Subcutaneous abdominal adipose tissue (tissue), 5 donors: ENCODE results near the gene CEP72.
"Not testable (repeated sequence)": the region's sequence is repeated elsewhere in the genome, so short reads cannot be mapped to it uniquely, and the experiment has no call there.

ENCODE experiments used
- H3K27ac ChIP-seq: one replicate; pipeline ENCODE4 v1.7.0; 2013; ENCODE audit warnings: low read depth, mild to moderate bottlenecking, inconsistent platforms, low read length, moderate library complexity
- H3K27me3 ChIP-seq, 5 donors: one replicate each; pipeline ENCODE4 v1.7.0; 2013; ENCODE audit warnings: low read length in 5 of 5, inconsistent platforms in 1 of 5; ENCODE audit not compliant: control insufficient read depth in 5 of 5, insufficient read depth in 4 of 5
- H3K36me3 ChIP-seq, 5 donors: one replicate each; pipeline ENCODE4 v1.7.0; 2013; ENCODE audit warnings: low read length in 5 of 5; ENCODE audit not compliant: control insufficient read depth in 5 of 5, insufficient read depth in 5 of 5
- H3K4me1 ChIP-seq, 5 donors: one replicate each; pipeline ENCODE4 v1.7.0; 2013; ENCODE audit warnings: low read length in 5 of 5, mild to moderate bottlenecking in 3 of 5, moderate library complexity in 1 of 5; ENCODE audit not compliant: control insufficient read depth in 5 of 5, insufficient read depth in 5 of 5
- H3K4me3 ChIP-seq, 5 donors: one replicate each; pipeline ENCODE4 v1.7.0; 2013; ENCODE audit warnings: low read length in 5 of 5, low read depth in 1 of 5
- H3K9ac ChIP-seq, 5 donors: one replicate each; pipeline ENCODE4 v1.7.0; 2013; ENCODE audit warnings: low read length in 5 of 5, mild to moderate bottlenecking in 4 of 5, moderate library complexity in 3 of 5
- H3K9me3 ChIP-seq, 5 donors: one replicate each; pipeline ENCODE4 v1.7.0; 2013; ENCODE audit warnings: low read length in 5 of 5; ENCODE audit not compliant: control insufficient read depth in 5 of 5
- donor health status: healthy.
- donor health status: healthy.
- donor health status: healthy.
- donor health status: healthy.
- donor health status: healthy.

CEP72 gene

GRCh38 chr5:579746-580366 is 32.3 kb upstream of the CEP72 start:
- peaks cover 9 to 22% (median 16%) of the 10 kb centered on the region in 5 donors for H3K9me3 ChIP-seq
- no peaks in the 10 kb centered on the region for H3K36me3 ChIP-seq
- H3K4me1 ChIP-seq = no peaks in the 10 kb centered on the region
- H3K27ac ChIP-seq = no peak overlapping the region
- no peak overlapping the region for H3K4me3 ChIP-seq
- H3K27me3 ChIP-seq = peaks cover 13 to 33% (median 16%) of the 10 kb centered on the region in 5 donors
- H3K9ac ChIP-seq = no peak overlapping the region

DNA sequence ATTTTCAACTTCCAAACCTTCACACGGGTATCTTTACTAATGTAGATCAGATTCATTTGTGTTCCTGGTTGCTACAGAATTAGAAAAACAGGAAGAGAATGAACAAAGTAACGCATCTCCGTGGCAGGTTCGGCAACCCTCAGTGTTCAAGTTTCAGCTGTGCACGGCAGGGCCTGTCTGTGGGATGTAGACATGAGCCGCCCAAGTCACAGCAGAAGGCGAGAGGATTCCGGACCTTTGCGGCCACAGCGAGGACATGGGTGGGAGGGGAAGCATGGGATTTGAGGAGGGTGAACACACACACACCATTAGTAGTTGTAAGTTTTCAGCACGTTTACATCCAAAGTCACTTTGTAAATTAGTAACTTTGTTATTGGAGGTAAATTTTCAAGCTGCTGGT is 31.7 kb upstream of the CEP72 start:
- Histone ChIP-seq H3K27me3 (peaks cover 13 to 28% (median 16%) of the 10 kb centered on the region in 5 donors), H3K4me1 (no peaks in the 10 kb centered on the region), H3K36me3 (no peaks in the 10 kb centered on the region), H3K9me3 (peaks cover 7 to 18% (median 14%) of the 10 kb centered on the region in 5 donors), H3K4me3 (no peak overlapping the region), H3K9ac (no peak overlapping the region), H3K27ac (no peak overlapping the region)

- no peak overlapping the region for H3K9ac ChIP-seq
- H3K4me3 ChIP-seq = no peak overlapping the region
- peaks cover 2 to 10% (median 6%) of the 10 kb centered on the region in 5 donors for H3K9me3 ChIP-seq
- no peaks in the 10 kb centered on the region for H3K36me3 ChIP-seq
- no peaks in the 10 kb centered on the region for H3K4me1 ChIP-seq
- H3K27me3 ChIP-seq = peaks cover 10 to 26% (median 16%) of the 10 kb centered on the region in 5 donors
- H3K27ac ChIP-seq = no peak overlapping the region
Measured at GRCh38 chr5:581266-581665, 30.9 kb upstream of the CEP72 start.

DNA sequence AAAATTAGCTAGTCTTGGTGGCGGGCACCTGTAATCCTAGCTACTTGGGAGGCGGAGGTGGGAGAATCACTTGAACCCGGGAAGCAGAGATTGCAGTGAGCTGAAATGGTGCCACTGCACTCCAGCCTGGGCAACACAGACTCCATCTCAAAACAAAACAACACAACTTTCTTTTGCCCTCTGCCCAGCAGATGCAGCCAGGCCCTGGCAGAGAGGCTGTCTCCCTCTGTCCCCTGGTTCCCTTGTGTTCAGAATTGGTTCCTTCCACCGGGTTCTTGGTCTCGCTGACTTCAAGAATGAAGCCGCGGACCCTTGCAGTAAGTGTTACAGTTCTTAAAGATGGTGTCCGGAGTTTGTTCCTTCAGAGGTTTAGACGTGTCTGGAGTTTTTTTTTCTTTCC is 30.2 kb upstream of the CEP72 start:
- Histone ChIP-seq H3K27ac (no peak overlapping the region), H3K4me3 (no peak overlapping the region), H3K9me3 (peaks cover 0 to 5% (median 2%) of the 10 kb centered on the region in 5 donors), H3K36me3 (no peaks in the 10 kb centered on the region), H3K4me1 (no peaks in the 10 kb centered on the region), H3K9ac (no peak overlapping the region), H3K27me3 (peaks cover 10 to 32% (median 16%) of the 10 kb centered on the region in 5 donors)

DNA sequence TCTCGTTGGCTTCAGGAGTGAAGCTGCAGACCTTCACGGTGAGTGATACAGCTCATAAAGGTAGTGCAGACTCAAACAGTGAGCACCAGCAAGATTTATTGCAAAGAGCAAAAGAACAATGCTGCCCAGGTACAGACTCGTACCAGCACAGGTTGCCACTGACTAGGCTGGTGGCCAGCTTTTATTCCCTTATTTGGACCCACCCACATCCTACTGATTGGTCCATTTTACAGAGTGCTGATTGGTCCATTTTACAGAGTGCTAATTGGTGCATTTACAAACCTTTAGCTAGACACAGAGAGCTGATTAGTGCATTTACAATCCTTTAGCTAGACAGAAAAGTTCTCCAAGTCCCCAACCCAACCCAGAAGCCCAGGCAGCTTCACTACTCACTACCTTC is 29.7 kb upstream of the CEP72 start:
- not testable (repeated sequence) for H3K4me1 ChIP-seq, H3K9me3 ChIP-seq, H3K9ac ChIP-seq, H3K36me3 ChIP-seq, H3K27ac ChIP-seq, H3K4me3 ChIP-seq
- peaks cover 10 to 32% (median 16%) of the 10 kb centered on the region in 5 donors for H3K27me3 ChIP-seq

DNA sequence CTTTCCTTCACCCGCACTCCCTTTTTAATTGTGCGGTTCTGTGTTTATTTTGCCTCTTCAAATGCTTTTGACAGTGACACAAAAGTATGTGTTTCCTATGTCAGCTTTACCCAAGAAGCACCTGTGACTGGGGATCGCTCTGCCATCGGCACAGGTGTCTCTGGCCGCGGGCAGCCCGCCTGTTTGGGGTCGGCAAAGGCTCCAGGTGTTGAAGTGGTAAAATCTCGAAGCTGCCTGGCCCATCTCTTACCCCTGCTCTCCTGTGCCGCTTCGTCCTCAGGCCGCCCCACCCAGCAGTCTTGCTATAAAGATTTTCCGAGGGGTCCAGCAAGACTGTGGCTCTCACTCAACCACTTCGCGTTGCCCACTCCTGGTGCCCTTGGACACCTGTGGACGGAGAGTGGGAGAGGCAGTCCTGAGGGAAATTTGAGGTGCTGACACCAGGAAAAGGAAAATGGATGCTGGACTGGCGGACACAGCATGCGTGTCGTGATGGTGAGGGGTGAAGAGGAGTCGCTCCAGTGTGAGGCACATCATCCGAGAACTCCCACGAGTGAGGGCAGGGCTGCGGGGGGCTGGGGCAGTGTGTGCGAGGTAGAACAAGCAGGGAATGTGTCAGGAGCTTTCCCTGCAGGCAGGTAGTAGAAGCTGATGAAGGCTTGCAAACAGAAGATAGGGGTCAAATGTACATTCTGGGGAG is 29.1 kb upstream of the CEP72 start:
- no peaks in the 10 kb centered on the region for H3K4me1 ChIP-seq
- H3K27ac ChIP-seq = no peak overlapping the region
- peaks cover 10 to 35% (median 18%) of the 10 kb centered on the region in 5 donors for H3K27me3 ChIP-seq
- H3K4me3 ChIP-seq = no peak overlapping the region
- no peaks in the 10 kb centered on the region for H3K36me3 ChIP-seq
- peaks cover 0 to 2% (median 0%) of the 10 kb centered on the region in 5 donors for H3K9me3 ChIP-seq
- no peak overlapping the region for H3K9ac ChIP-seq

- peaks cover 0 to 2% (median 0%) of the 10 kb centered on the region in 5 donors for H3K9me3 ChIP-seq
- no peak overlapping the region for H3K9ac ChIP-seq
- H3K27me3 ChIP-seq = peaks cover 10 to 32% (median 18%) of the 10 kb centered on the region in 5 donors
Measured at GRCh38 chr5:583645-584044, 28.5 kb upstream of the CEP72 start.

DNA sequence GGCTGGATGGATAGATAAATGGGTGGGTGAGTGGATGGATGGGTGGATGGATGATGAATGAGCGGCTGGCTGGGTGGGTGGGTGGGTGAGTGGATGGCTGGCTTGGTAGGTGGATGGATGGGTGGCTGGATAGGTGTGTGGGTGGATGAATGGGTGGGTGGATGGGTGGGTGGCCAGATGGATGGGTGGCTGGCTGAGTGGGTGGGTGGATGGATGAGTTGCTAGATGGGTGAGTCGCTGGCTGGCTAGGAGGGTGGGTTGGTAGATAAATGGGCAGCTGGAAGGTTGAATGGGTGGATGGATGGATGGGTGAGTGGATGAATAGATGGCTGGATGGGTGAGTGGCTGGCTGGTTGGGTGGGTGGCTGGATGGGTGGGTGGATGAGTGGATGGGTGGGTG is 27.9 kb upstream of the CEP72 start:
- Histone ChIP-seq H3K36me3 (no peaks in the 10 kb centered on the region), H3K9me3 (peaks cover 0 to 2% (median 0%) of the 10 kb centered on the region in 5 donors), H3K27me3 (peaks cover 10 to 30% (median 17%) of the 10 kb centered on the region in 5 donors), H3K4me1 (no peaks in the 10 kb centered on the region), H3K9ac (no peak overlapping the region), H3K4me3 (no peak overlapping the region), H3K27ac (no peak overlapping the region)

More at GRCh38 chr5:583645-584044, 28.5 kb upstream of the CEP72 start:
- H3K4me3 ChIP-seq = no peak overlapping the region
- no peaks in the 10 kb centered on the region for H3K4me1 ChIP-seq
- H3K36me3 ChIP-seq = no peaks in the 10 kb centered on the region
- no peak overlapping the region for H3K27ac ChIP-seq

DNA sequence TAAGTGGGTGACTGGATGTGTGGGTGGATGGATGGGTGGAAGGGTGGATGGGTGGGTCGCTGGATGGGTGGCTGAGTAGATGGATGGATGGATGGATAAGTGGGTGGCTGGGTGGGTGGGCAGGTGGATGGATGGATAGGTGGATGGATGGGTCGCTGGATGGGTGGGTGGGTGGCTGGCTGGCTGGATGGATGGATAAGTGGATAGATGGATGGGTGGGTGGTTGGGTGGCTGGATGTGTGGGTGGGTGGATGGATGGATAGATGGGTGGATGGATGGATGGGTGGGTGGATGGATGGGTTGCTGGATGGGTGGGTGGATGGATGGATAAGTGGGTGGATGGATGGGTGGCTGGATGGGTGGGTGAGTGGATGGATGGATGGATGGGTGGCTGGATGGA is 27.3 kb upstream of the CEP72 start:
- H3K4me1 ChIP-seq = no peaks in the 10 kb centered on the region
- no peaks in the 10 kb centered on the region for H3K36me3 ChIP-seq
- H3K27me3 ChIP-seq = peaks cover 5 to 24% (median 11%) of the 10 kb centered on the region in 5 donors
- no peak overlapping the region for H3K9ac ChIP-seq
- peaks cover 0 to 3% (median 0%) of the 10 kb centered on the region in 5 donors for H3K9me3 ChIP-seq
- no peak overlapping the region for H3K4me3 ChIP-seq
- H3K27ac ChIP-seq = no peak overlapping the region

GRCh38 chr5:585556-585955 is 26.6 kb upstream of the CEP72 start:
- no peak overlapping the region for H3K9ac ChIP-seq
- H3K4me3 ChIP-seq = no peak overlapping the region
- H3K4me1 ChIP-seq = no peaks in the 10 kb centered on the region
- H3K36me3 ChIP-seq = no peaks in the 10 kb centered on the region
- H3K27me3 ChIP-seq = peaks cover 3 to 20% (median 7%) of the 10 kb centered on the region in 5 donors
- H3K9me3 ChIP-seq = peaks cover 0 to 3% (median 0%) of the 10 kb centered on the region in 5 donors
- H3K27ac ChIP-seq = no peak overlapping the region
